T-helper 1 cell treated with Interleukin-12 subunit alpha and Interleukin-12 subunit beta and Interleukin-4 antibody, amounts not matched to agents 30 ng/mL and 1 ng/mL, for 36 hours (primary cell): Measurements from ENCODE around the gene ATP8A2. TPM values are rescaled to one million over a fixed set of nuclear protein-coding genes. Genes with fewer than 3 reads are reported as not detected.
"Not testable (repeated sequence)": the region's sequence is repeated elsewhere in the genome, so short reads cannot be mapped to it uniquely, and the experiment has no call there.

Experiments
- intact Hi-C: fragments of 100-400 bp; cut with micrococcal nuclease; formaldehyde crosslinking; loops from one replicate; pipeline ENCODE4 v1.15.1; 2024
- total RNA-seq: library from RNA; stranded (reverse); gene quantifications from 2 replicates; pipeline ENCODE4 v1.2.3, GENCODE V29; 2022

ATP8A2 gene
- total RNA-seq, 1 donor from 2014 or later = 1.9 TPM

GRCh38 chr13:25462301-25463125 lies 90.7 kb downstream of the ATP8A2 start:
- intact Hi-C loops = no loop called here

- intact Hi-C loops = no loop called here
Observed at GRCh38 chr13:25463496-25463895, 91.7 kb downstream of the ATP8A2 start.

GRCh38 chr13:25466880-25467279 lies 95.1 kb downstream of the ATP8A2 start:
- intact Hi-C loops = no loop called here

- intact Hi-C loops = no loop called here
Observed at GRCh38 chr13:25468325-25469168, 96.8 kb downstream of the ATP8A2 start.

GRCh38 chr13:25469169-25469525 lies 97.4 kb downstream of the ATP8A2 start:
- intact Hi-C loops = no loop called here

GRCh38 chr13:25473864-25474263 lies 102.1 kb downstream of the ATP8A2 start:
- intact Hi-C loops = no loop called here

- intact Hi-C loops = no loop called here
Observed at GRCh38 chr13:25478186-25478585, 106.4 kb downstream of the ATP8A2 start.

GRCh38 chr13:25489238-25489637 lies 117.5 kb downstream of the ATP8A2 start:
- intact Hi-C loops = no loop called here

GRCh38 chr13:25490236-25490635 lies 118.5 kb downstream of the ATP8A2 start:
- intact Hi-C loops = no loop called here

GRCh38 chr13:25493931-25494640 lies 122.3 kb downstream of the ATP8A2 start:
- intact Hi-C loops = no loop called here

- intact Hi-C loops = no loop called here
Observed at GRCh38 chr13:25494698-25495411, 123.1 kb downstream of the ATP8A2 start.

GRCh38 chr13:25501231-25501630 lies 129.5 kb downstream of the ATP8A2 start:
- intact Hi-C loops = no loop called here

GRCh38 chr13:25502031-25502430 lies 130.3 kb downstream of the ATP8A2 start:
- intact Hi-C loops = no loop called here

GRCh38 chr13:25502551-25502950 lies 130.8 kb downstream of the ATP8A2 start:
- intact Hi-C loops = no loop called here

- intact Hi-C loops = no loop called here
Observed at GRCh38 chr13:25503856-25504255, 132.1 kb downstream of the ATP8A2 start.

GRCh38 chr13:25507841-25508240 lies 136.1 kb downstream of the ATP8A2 start:
- intact Hi-C loops = loop anchor here (5.0 kb wide), 1 partner anchor 554 kb away; no protein-coding TSS in a partner anchor

- intact Hi-C loops = not testable (repeated sequence)
Observed at GRCh38 chr13:25513060-25513459, 141.3 kb downstream of the ATP8A2 start.

- intact Hi-C loops = no loop called here
Observed at GRCh38 chr13:25518441-25518840, 146.7 kb downstream of the ATP8A2 start.

- intact Hi-C loops = no loop called here
Observed at GRCh38 chr13:25525884-25526283, 154.1 kb downstream of the ATP8A2 start.

GRCh38 chr13:25528266-25528665 lies 156.5 kb downstream of the ATP8A2 start:
- intact Hi-C loops = no loop called here

GRCh38 chr13:25529425-25529824 lies 157.7 kb downstream of the ATP8A2 start:
- intact Hi-C loops = no loop called here
